ENCODE data around the gene SOHLH1.

- TF ChIP-seq EZH2 (IDR thresholded peaks at IDR 0.05; ENCODE audit: borderline replicate concordance, low read depth, low read length, severe bottlenecking) = no peak
- no peak for TF ChIP-seq CTCF (IDR thresholded peaks at IDR 0.05; ENCODE audit: borderline replicate concordance, extremely low read depth, low read length, poor library complexity, severe bottlenecking)
These were observed 6.1 kb upstream of the SOHLH1 start for GRCh38 chr9:135705376-135705775.

All from DND-41 (cell line).